HepG2 (cell line): ENCODE measurements around the gene C11orf91. TPM values are rescaled to one million over a fixed set of nuclear protein-coding genes. Genes with fewer than 3 reads are reported as not detected.

Source experiments
- polyA plus RNA-seq, 8 experiments: library from polyadenylated mRNA; depleted of rRNA in 3 of 8; stranded (reverse) in 7 of 8; unstranded in 1 of 8; fragments of >200 nt; fragmentation: Illumina TruSeq in 4 of 8; extraction: Trizol in 4 of 8; gene quantifications; 2 replicates each; pipeline versions ENCODE4 v1.2.1 to v1.2.3, GENCODE V29; 2011 to 2016; ENCODE audit warnings: low read depth in 4 of 8, missing spikeins in 1 of 8, mixed read lengths in 1 of 8; ENCODE audit not compliant: insufficient read depth in 1 of 8
- total RNA-seq, 5 experiments: library from RNA; depleted of rRNA; stranded (reverse); fragments of >200 nt; fragmentation: Illumina TruSeq; extraction: Trizol; gene quantifications; 2 replicates each; pipeline ENCODE4 v1.2.3, GENCODE V29; 2016; ENCODE audit warnings: low read depth in 1 of 5

C11orf91 gene
- total and polyA plus RNA-seq, 2 of the 13 experiments (the other 11 are each of a cell fraction or from before 2014, with no cell fraction given), result 0.35 TPM; not detected in 1

Other genes starting within 250 kb of the C11orf91 start
- gene CD59, start 35.6 kb upstream of the C11orf91 start, total RNA-seq (2016; rRNA removed; fragmentation: Illumina TruSeq; extraction: Trizol), result 184 and 289 TPM in 2 replicates
- 127 and 132 TPM in 2 replicates for gene CD59, start 35.6 kb upstream of the C11orf91 start, polyA plus RNA-seq (2011; rRNA removed)
- 27.6 and 45.5 TPM in 2 replicates for gene FBXO3, start 73.7 kb upstream of the C11orf91 start, total RNA-seq (2016; rRNA removed; fragmentation: Illumina TruSeq; extraction: Trizol)
- gene FBXO3, start 73.7 kb upstream of the C11orf91 start, polyA plus RNA-seq (2011; rRNA removed), result 19.3 and 20.4 TPM in 2 replicates
- not detected in 2 replicates for gene LMO2, start 191.2 kb upstream of the C11orf91 start, total RNA-seq (2016; rRNA removed; fragmentation: Illumina TruSeq; extraction: Trizol)
- gene LMO2, start 191.2 kb upstream of the C11orf91 start, polyA plus RNA-seq (2011; rRNA removed), result not detected in 2 replicates